Bronchial epithelial cell (primary cell): ENCODE measurements around the gene GFRA1. TPM values are rescaled to one million over a fixed set of nuclear protein-coding genes. Genes with fewer than 3 reads are reported as not detected.
"Not testable (repeated sequence)": the region's sequence is repeated elsewhere in the genome, so short reads cannot be mapped to it uniquely, and the experiment has no call there.

ENCODE experiments used
- DNase-seq: peaks from one replicate; pipeline ENCODE4 v3.0.0-alpha.2; 2010; ENCODE audit warnings: low read depth
- FAIRE-seq: peaks from 2 replicates; lab custom pipeline; 2011; peaks lifted over from hg19 to GRCh38; lab: Jason Lieb, UNC
- H3K27me3 ChIP-seq: 2 replicates; pipeline ENCODE4 v1.5.1; 2011; ENCODE audit warnings: low read length; ENCODE audit not compliant: control insufficient read depth, insufficient read depth
- H3K36me3 ChIP-seq: 2 replicates; pipeline ENCODE4 v1.5.1; 2011; ENCODE audit warnings: low read length; ENCODE audit not compliant: control insufficient read depth, insufficient read depth
- H3K4me3 ChIP-seq: 2 replicates; pipeline ENCODE4 v1.5.1; 2011; ENCODE audit warnings: mild to moderate bottlenecking, low read depth, low read length, control low read depth
- CTCF ChIP-seq: IDR thresholded peaks from 2 replicates; pipeline ENCODE4 v1.5.1; 2011; ENCODE audit warnings: mild to moderate bottlenecking, moderate library complexity, low read length, control low read depth, inconsistent platforms; ENCODE audit not compliant: insufficient read depth, severe bottlenecking
- total RNA-seq: library from RNA; depleted of rRNA; stranded (reverse); fragments of >200 nt; gene quantifications from 2 replicates; pipeline ENCODE4 v1.2.1, GENCODE V29; 2014

GFRA1 gene
- total RNA-seq, 1 donor from 2014 or later: under 0.01 TPM

GRCh38 chr10:116055252-116055916 lies 217.6 kb downstream of the GFRA1 start:
- no peak for TF ChIP-seq CTCF
- Histone ChIP-seq H3K36me3 (no peaks in the 10 kb centered on the region), H3K27me3 (no peaks in the 10 kb centered on the region), H3K4me3 (no peak overlapping the region)
- FAIRE-seq: no peak
- DNase-seq: no peak

- no peak for TF ChIP-seq CTCF
- FAIRE-seq: no peak
- Histone ChIP-seq H3K36me3 (no peaks in the 10 kb centered on the region), H3K27me3 (no peaks in the 10 kb centered on the region), H3K4me3 (no peak overlapping the region)
- DNase-seq: no peak
These were observed 219.1 kb downstream of the GFRA1 start for GRCh38 chr10:116053910-116054309.

- not testable (repeated sequence) for H3K27me3 ChIP-seq, DNase-seq, H3K36me3 ChIP-seq, FAIRE-seq, H3K4me3 ChIP-seq
These were observed 219.8 kb downstream of the GFRA1 start for GRCh38 chr10:116053009-116053730.

- FAIRE-seq, DNase-seq, H3K4me3 ChIP-seq, H3K36me3 ChIP-seq, H3K27me3 ChIP-seq: not testable (repeated sequence)
These were observed 220.5 kb downstream of the GFRA1 start for GRCh38 chr10:116052522-116052921.

GRCh38 chr10:116049974-116050304 lies 223.1 kb downstream of the GFRA1 start:
- FAIRE-seq (peak; percentile 36), DNase-seq (no peak)
- Histone ChIP-seq H3K36me3 (no peaks in the 10 kb centered on the region), H3K27me3 (no peaks in the 10 kb centered on the region), H3K4me3 (no peak overlapping the region)
- no peak for TF ChIP-seq CTCF

GRCh38 chr10:116049158-116049973 lies 223.6 kb downstream of the GFRA1 start:
- Histone ChIP-seq H3K36me3 (no peaks in the 10 kb centered on the region), H3K4me3 (no peak overlapping the region), H3K27me3 (no peaks in the 10 kb centered on the region)
- TF ChIP-seq CTCF: no peak
- no peak for FAIRE-seq
- no peak for DNase-seq
